ENCODE data around the gene TENT4A. TPM values are rescaled to one million over a fixed set of nuclear protein-coding genes. Genes with fewer than 3 reads are reported as not detected.

TENT4A gene
- total RNA-seq, 2 experiments from 2014 or later = 37.4 to 55.3 TPM

DNA sequence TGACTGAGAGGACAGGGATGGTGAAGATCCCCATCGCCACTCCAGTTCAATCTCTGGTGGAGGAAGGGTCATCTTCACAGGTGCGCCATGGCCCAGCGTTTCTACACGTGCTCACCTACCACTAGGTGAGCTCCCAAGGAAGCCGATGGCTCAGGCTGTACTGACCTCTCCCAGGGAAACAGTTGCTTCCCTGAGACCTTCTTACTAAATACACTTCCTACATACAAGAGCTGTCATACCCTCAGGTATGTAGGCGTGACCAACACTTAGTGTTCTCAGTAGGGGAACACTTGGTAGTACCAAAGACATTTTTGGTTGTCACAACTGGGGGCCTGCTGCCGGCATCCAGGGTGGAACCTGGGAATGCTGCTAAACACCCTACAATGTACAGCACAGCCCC is 75.2 kb downstream of the TENT4A start:
- CTCF ChIA-PET = interaction anchor here (2.2 kb wide), 1 partner anchor 32 kb away, joined by 7 read pairs; no protein-coding TSS in a partner anchor
- Mint-ChIP-seq H3K27me3 (peaks cover 43% of the 10 kb centered on the region), H3K4me1 (peaks cover 34% of the 10 kb centered on the region), H3K4me3 (no peak overlapping the region), H3K27ac (no peak overlapping the region), H3K9me3 (ENCODE audit: low read depth) (no peaks in the 10 kb centered on the region), H3K36me3 (no peaks in the 10 kb centered on the region)
- ATAC-seq (no peak), DNase-seq (no peak)

DNA sequence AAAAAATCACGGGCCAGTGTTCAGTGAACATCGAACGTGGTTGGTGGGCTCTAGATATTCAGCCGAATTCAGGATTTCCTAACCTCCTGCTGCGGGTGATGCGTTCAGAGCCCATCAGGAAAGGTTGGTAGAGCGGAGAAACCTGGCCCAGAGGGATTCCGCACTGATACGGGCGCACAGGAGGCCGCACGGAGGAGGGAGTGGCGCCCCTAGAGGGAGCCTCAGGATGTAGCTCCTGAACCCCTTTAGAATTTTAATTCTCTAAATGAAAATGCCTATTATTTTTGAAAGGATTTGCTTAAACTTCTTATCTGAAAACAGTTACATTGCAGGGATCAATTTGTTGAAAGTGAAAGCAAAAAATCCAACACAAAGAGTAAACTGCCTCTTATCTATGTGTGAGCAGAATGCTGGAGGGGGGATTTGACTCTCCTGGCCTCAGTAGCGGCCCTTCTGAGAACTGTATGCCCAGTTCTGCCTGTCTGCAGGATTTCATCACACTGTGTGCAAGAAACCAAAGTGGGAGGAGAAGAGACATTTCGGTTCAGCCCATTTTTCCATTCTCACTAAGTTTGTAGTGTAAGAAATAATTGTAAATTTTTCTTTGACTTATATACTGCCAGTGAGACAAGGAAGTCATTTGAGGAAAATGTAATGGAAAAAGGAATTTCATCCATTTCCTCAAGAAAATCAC is 75.9 kb downstream of the TENT4A start:
- H3K27me3 Mint-ChIP-seq = peaks cover 46% of the 10 kb centered on the region
- DNase-seq = no peak

DNA sequence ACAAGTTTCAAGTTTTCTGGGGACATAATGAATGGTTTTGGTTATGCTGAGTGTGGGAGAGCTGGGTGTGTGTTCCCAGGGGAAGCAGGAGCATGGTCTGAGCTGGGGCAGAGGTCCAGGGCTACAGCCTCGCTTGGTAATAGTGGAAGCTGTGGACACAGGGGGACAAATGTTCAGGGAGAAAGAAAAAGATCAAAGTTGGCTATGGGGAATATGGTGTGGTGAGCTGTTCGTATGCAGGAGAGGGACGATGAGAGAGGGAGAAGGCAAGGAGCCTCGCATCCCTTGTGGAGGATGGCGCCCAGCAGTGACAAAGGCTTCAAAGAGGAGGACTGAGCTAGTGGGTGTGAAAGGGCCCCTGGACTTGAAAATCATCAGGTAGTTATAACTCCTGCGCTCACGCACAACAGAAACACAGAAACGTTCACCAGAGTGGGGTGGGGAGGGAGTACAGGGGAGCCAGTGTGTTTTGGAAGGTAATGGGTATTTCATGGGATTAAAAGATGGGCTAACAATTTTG is 77.2 kb downstream of the TENT4A start:
- ATAC-seq (no peak), DNase-seq (peak; percentile 37)
- H3K27me3 Mint-ChIP-seq = peaks cover 44% of the 10 kb centered on the region
- no peaks in the 10 kb centered on the region for H3K9me3 Mint-ChIP-seq (ENCODE audit: low read depth)
- H3K4me1 Mint-ChIP-seq = peaks cover 22% of the 10 kb centered on the region
- CTCF ChIA-PET = interaction anchor here (1.2 to 2.2 kb wide), 2 partner anchors 24 to 30 kb away, joined by 4 to 7 read pairs; no protein-coding TSS in a partner anchor
- H3K27ac Mint-ChIP-seq = no peak overlapping the region
- no peaks in the 10 kb centered on the region for H3K36me3 Mint-ChIP-seq
- H3K4me3 Mint-ChIP-seq = no peak overlapping the region

More for the DNA sequence above, 75.9 kb downstream of the TENT4A start:
- Mint-ChIP-seq H3K9me3 (ENCODE audit: low read depth) (no peaks in the 10 kb centered on the region), H3K27ac (no peak overlapping the region), H3K4me1 (peaks cover 34% of the 10 kb centered on the region), H3K36me3 (no peaks in the 10 kb centered on the region), H3K4me3 (no peak overlapping the region)
- CTCF ChIA-PET = interaction anchor here (2.2 kb wide), 1 partner anchor 32 kb away, joined by 7 read pairs; no protein-coding TSS in a partner anchor
- ATAC-seq = no peak

DNA sequence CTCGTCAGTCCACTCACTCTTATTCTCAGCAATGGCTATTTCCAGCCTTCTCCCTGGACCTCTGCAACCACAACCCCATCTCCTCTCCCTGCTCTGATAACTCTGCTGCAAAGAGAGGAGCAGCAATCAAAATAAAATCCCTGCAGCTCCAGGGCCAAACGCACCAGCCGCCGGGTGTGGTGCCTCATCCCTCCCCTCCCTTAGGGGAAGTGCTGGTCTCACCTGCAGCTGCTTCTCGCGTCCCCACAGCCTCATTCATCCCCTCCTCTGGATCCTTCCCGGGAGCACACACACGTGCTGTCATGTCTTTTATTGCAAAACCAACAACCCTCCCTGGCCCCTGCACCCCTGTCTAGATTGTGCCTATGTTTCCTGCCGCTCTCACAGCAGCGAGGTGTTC is 77.8 kb downstream of the TENT4A start:
- H3K4me1 Mint-ChIP-seq = peaks cover 16% of the 10 kb centered on the region
- CTCF ChIA-PET = interaction anchor here (1.2 kb wide), 1 partner anchor 25 kb away, joined by 4 read pairs; no protein-coding TSS in a partner anchor
- peaks cover 46% of the 10 kb centered on the region for H3K27me3 Mint-ChIP-seq
- DNase-seq = peak; percentile 28
- no peak for ATAC-seq
- H3K27ac Mint-ChIP-seq = no peak overlapping the region
- H3K4me3 Mint-ChIP-seq = no peak overlapping the region
- no peaks in the 10 kb centered on the region for H3K9me3 Mint-ChIP-seq (ENCODE audit: low read depth)
- H3K36me3 Mint-ChIP-seq = no peaks in the 10 kb centered on the region

DNA sequence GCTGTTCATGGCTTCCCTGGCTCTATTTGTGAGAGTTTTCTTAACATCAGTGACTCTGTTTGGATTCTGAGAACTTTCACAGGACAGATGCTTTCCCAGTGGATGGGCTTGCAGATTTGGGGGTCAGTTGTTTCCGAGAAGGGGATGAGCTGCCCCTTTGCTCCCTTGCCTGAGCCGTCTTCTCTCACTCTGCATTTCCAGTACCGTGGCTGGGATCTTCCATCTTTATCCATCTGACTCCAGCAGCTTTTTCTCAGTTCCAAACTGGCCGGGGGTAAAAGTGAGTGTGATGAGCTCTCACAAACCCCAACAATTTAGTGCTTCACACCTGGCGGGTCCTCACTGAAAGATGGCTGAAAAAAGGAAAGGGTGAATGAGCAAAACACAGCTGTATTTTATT is 79.1 kb downstream of the TENT4A start:
- Mint-ChIP-seq H3K27ac (no peak overlapping the region), H3K4me1 (peaks cover 6% of the 10 kb centered on the region), H3K36me3 (no peaks in the 10 kb centered on the region), H3K4me3 (no peak overlapping the region), H3K27me3 (peaks cover 52% of the 10 kb centered on the region), H3K9me3 (ENCODE audit: low read depth) (no peaks in the 10 kb centered on the region)
- ATAC-seq (no peak), DNase-seq (no peak)
- CTCF ChIA-PET = no interaction called here

DNA sequence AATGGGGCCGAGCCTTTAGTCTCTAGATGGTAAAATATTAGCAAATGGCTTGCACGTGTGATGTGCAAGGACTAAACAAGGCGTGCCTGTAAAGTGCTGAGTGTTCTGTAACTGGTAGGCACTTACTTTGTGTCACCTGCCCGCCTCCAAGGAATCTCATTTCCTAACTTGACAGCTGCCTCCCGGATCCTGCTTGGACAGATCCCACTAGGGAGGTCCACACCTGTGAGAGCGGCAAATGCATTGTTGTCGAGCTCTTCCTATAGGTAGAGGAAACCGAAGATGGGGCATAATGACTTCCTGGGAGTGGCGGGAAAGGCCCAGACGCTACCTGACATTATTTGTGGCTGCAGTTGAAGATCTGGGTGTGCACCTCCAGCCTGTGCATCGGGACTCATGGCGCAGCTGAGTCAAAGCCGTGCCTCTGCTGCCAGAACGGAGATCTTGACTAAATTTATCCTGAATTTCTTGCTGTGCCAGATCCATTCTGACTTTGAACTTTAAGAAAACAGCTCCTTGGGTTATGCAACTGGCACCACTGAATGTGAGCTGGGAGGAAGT is 79.8 kb downstream of the TENT4A start:
- CTCF ChIA-PET = interaction anchor here (1.0 kb wide), 1 partner anchor 9 kb away, joined by 3 read pairs; no protein-coding TSS in a partner anchor
- Mint-ChIP-seq H3K36me3 (no peaks in the 10 kb centered on the region), H3K4me1 (peaks cover 6% of the 10 kb centered on the region), H3K27ac (no peak overlapping the region), H3K9me3 (ENCODE audit: low read depth) (no peaks in the 10 kb centered on the region), H3K4me3 (no peak overlapping the region), H3K27me3 (peaks cover 54% of the 10 kb centered on the region)
- ATAC-seq (no peak), DNase-seq (no peak)

DNA sequence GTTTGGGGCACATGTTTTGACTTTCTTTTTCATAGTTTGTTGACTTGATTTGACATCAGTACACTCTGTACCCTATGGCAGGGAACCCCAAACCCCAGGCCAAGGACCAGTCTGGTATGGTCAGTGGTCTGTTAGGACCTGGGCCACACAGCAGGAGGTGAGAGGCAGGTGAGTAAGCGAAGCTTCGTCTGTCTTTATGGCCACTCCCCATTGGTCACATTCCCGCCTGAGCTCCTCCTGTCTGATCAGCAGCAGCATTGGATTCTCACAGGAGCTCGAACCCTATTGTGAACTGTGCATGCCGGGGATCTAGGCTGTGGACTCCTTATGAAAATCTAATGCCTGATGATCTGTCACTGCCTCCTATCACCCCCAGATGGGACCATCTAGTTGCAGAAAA is 88.0 kb downstream of the TENT4A start:
- H3K36me3 Mint-ChIP-seq = no peaks in the 10 kb centered on the region
- no peak for ATAC-seq
- H3K9me3 Mint-ChIP-seq (ENCODE audit: low read depth) = no peaks in the 10 kb centered on the region
- CTCF ChIA-PET = no interaction called here
- peaks cover 36% of the 10 kb centered on the region for H3K27me3 Mint-ChIP-seq
- H3K27ac Mint-ChIP-seq = no peak overlapping the region
- no peaks in the 10 kb centered on the region for H3K4me1 Mint-ChIP-seq
- no peak overlapping the region for H3K4me3 Mint-ChIP-seq
- no peak for DNase-seq

DNA sequence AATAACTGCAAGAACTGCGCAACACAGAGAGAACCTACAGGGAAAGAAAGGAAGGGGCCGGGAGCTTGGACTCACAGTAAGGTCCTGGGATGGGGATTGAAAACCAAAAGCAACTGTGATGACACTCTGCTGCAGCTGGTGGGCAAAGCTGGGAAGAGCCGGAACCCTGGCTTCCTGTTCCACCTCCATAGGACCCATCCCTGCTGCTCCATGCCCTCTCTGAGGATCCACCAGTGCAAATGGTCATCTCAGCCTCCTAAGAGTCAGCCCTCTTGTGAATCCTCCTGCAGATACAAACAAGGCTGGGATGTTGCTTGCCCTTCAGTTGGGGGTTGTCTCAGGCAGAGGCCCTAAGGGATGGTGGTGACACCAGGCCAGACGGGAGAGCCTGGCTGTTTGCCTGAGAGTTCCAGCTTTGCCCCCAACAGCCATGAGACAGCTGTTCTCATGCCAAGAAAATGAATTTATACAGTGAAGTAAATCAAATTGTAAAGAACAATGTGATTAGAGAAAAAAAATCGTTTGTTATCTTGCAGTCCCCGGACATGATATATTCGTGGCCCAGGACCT is 90.8 kb downstream of the TENT4A start:
- no peak for ATAC-seq
- no peak for DNase-seq
- H3K4me1 Mint-ChIP-seq = no peaks in the 10 kb centered on the region
- H3K27me3 Mint-ChIP-seq = peaks cover 33% of the 10 kb centered on the region
- CTCF ChIA-PET = no interaction called here
- H3K9me3 Mint-ChIP-seq (ENCODE audit: low read depth) = peaks cover 2% of the 10 kb centered on the region
- H3K4me3 Mint-ChIP-seq = no peak overlapping the region
- no peak overlapping the region for H3K27ac Mint-ChIP-seq
- no peaks in the 10 kb centered on the region for H3K36me3 Mint-ChIP-seq

DNA sequence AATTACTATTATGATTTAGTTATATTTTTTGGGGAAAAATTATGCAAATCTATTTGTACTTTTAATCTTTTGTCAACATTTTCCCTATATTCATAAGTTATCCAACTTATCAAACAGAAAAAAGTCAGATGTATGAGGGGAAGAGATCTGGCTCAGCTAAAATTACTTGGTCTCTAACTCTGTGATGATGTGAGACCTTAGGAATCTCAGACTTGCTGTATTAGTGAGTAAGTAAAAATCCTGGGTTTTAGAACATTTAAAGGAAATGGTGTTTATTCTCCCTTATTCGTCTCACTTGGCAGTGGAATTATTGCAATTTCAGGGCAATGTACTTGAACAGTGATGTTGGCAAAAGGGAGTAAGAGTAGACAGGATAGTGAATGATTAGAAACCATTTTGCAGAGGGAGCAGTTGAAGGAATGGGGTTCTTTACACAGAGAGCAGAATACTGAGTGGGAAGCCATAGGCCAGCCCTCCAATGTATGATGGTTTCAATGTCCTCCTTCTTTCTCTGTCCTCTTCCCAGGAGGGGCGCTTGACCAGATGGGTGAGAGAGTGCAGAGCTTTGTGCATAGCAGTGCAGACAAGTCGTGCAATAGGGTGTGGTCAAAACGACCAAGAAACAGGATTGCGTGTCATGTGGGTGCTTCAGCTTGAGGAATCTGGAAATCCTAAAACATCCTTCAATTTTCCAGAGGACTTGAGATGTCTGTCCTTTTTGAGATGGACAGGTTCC is 91.7 kb downstream of the TENT4A start:
- Mint-ChIP-seq H3K4me1 (no peaks in the 10 kb centered on the region), H3K27ac (no peak overlapping the region), H3K9me3 (ENCODE audit: low read depth) (peaks cover 2% of the 10 kb centered on the region), H3K36me3 (no peaks in the 10 kb centered on the region), H3K27me3 (peaks cover 30% of the 10 kb centered on the region), H3K4me3 (no peak overlapping the region)
- CTCF ChIA-PET = interaction anchor here (0.9 kb wide), 1 partner anchor 16 kb away, joined by 3 read pairs; no protein-coding TSS in a partner anchor
- DNase-seq (no peak), ATAC-seq (no peak)

DNA sequence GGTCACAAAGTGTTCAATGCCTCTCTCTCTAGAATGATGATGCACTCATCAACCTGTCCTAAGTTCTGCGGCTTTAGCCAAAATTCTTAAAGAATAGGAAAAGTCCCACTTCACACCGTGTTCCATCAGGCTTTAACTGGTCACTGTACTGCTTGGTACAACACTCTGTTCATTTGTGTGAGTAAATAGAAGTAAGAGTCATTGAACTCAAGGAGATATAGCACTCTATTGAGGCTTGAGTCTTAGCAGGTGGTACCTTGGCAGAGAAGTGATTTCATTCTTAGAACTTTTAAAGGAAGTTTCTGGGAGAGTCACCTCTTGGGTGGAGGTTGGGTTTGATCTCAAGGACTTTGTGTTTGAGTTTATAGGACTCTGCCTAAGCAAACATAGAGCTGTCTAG is 92.6 kb downstream of the TENT4A start:
- Mint-ChIP-seq H3K9me3 (ENCODE audit: low read depth) (peaks cover 2% of the 10 kb centered on the region), H3K27me3 (peaks cover 27% of the 10 kb centered on the region), H3K4me1 (no peaks in the 10 kb centered on the region), H3K4me3 (no peak overlapping the region), H3K27ac (no peak overlapping the region), H3K36me3 (no peaks in the 10 kb centered on the region)
- DNase-seq (no peak), ATAC-seq (no peak)
- CTCF ChIA-PET = interaction anchor here (0.9 kb wide), 1 partner anchor 15 kb away, joined by 3 read pairs; no protein-coding TSS in a partner anchor

Other genes starting within 250 kb of the TENT4A start
- 100 to 1,000 TPM in 1 of 2 experiments, 10 to 100 TPM in 1; 79.8 to 111 TPM for gene NSUN2, start 80.4 kb upstream of the TENT4A start, total RNA-seq
- gene SRD5A1, start 80.0 kb upstream of the TENT4A start, total RNA-seq = 10 to 100 TPM; 11.0 to 16.2 TPM